Left cardiac atrium (tissue), 4 donors: ENCODE data around the gene TMEM208. TPM values are rescaled to one million over a fixed set of nuclear protein-coding genes. Genes with fewer than 3 reads are reported as not detected.

Experiments
- ATAC-seq, 2 donors: fragments of 200-7000 bp; cut with Tn5 transposase; one replicate each; pipeline ENCODE4 v1.9.1; 2020; ENCODE audit warnings: mild to moderate bottlenecking in 2 of 2, moderate library complexity in 2 of 2
- DNase-seq: peaks from one replicate; pipeline ENCODE4 v3.0.0-alpha.2; 2020
- intact Hi-C, 2 donors: fragments of 100-400 bp; cut with DNase I; formaldehyde crosslinking; loops; one replicate each; pipeline versions ENCODE4 v1.14.1 to v1.15.1; 2022 to 2023
- total RNA-seq, 2 donors: library from RNA; stranded (reverse); fragmentation: NEBNext Ultra II Directional; extraction: Animal tissue kit (Norgen Biotek cat#: 25700); gene quantifications; one replicate each; pipeline ENCODE4 v1.2.1, GENCODE V29; 2021
- donor health status: DM: no; HTN: yes; CAD: no.
- donor health status: DM: no; HTN: yes; CAD: no; lungs with severe emphysema.
- donor health status: DM: yes; HTN: yes; CAD: no.
- donor health status: Dilated cardiomyopathy.

Gene TMEM208
- total RNA-seq, 2 donors from 2014 or later: 17.4 to 25.3 TPM

- intact Hi-C loops: no loop called here
- ATAC-seq: no peak
Observed at GRCh38 chr16:67190448-67191399, 36.2 kb upstream of the TMEM208 start.

GRCh38 chr16:67191411-67191994, 35.4 kb upstream of the TMEM208 start:
- no peak for DNase-seq
- intact Hi-C loops: no loop called here
- ATAC-seq: no peak

More at GRCh38 chr16:67190448-67191399, 36.2 kb upstream of the TMEM208 start:
- no peak for DNase-seq

GRCh38 chr16:67191995-67192681, 34.8 kb upstream of the TMEM208 start, which contains the start of gene E2F4:
Gene E2F4, plus strand, starts transcription at chr16:67192155. Its CDS starts 73 bp downstream, at chr16:67192228.
- intact Hi-C loops: no loop called here
- peak; percentile 94 for DNase-seq

GRCh38 chr16:67192781-67193361, 34.1 kb upstream of the TMEM208 start:
- ATAC-seq: peak in 1 of 2 donors; percentile 1
- intact Hi-C loops: no loop called here
- no peak for DNase-seq

More at GRCh38 chr16:67191995-67192681, 34.8 kb upstream of the TMEM208 start, which contains the start of gene E2F4:
- peak; percentile 92 to 97 for ATAC-seq

GRCh38 chr16:67193536-67193935, 33.4 kb upstream of the TMEM208 start:
- no peak for DNase-seq
- no peak for ATAC-seq
- intact Hi-C loops: no loop called here

- intact Hi-C loops: no loop called here
- ATAC-seq (no peak), DNase-seq (no peak)
Observed at GRCh38 chr16:67194260-67194659, 32.7 kb upstream of the TMEM208 start.

GRCh38 chr16:67195676-67196075, 31.3 kb upstream of the TMEM208 start:
- ATAC-seq (no peak), DNase-seq (no peak)
- intact Hi-C loops: no loop called here

- intact Hi-C loops: no loop called here
- DNase-seq (no peak), ATAC-seq (no peak)
Observed at GRCh38 chr16:67196881-67197280, 30.0 kb upstream of the TMEM208 start.

- ATAC-seq (no peak), DNase-seq (no peak)
- intact Hi-C loops: no loop called here
Observed at GRCh38 chr16:67197704-67198103, 29.2 kb upstream of the TMEM208 start.

- DNase-seq: peak; percentile 54
- intact Hi-C loops: no loop called here
- ATAC-seq: peak; percentile 16 to 45
Observed at GRCh38 chr16:67198238-67198734, 28.6 kb upstream of the TMEM208 start.

- DNase-seq (no peak), ATAC-seq (peak; percentile 28 to 47)
- intact Hi-C loops: no loop called here
Observed at GRCh38 chr16:67199011-67199807, 27.7 kb upstream of the TMEM208 start, which contains the start of gene ELMO3. Gene ELMO3, plus strand, starts transcription at chr16:67199131. Its CDS starts 196 bp downstream, at chr16:67199327.

GRCh38 chr16:67199808-67200198, 27.1 kb upstream of the TMEM208 start:
- DNase-seq (no peak), ATAC-seq (peak; percentile 3 to 5)
- intact Hi-C loops: no loop called here

GRCh38 chr16:67200491-67200890, 26.4 kb upstream of the TMEM208 start:
- ATAC-seq (no peak), DNase-seq (no peak)
- intact Hi-C loops: no loop called here

GRCh38 chr16:67201411-67202345, 25.3 kb upstream of the TMEM208 start:
- intact Hi-C loops: no loop called here
- DNase-seq (no peak), ATAC-seq (no peak)

- DNase-seq (no peak), ATAC-seq (no peak)
- intact Hi-C loops: no loop called here
Observed at GRCh38 chr16:67202426-67202825, 24.5 kb upstream of the TMEM208 start.

- DNase-seq (no peak), ATAC-seq (no peak)
- intact Hi-C loops: no loop called here
Observed at GRCh38 chr16:67202956-67203493, 23.9 kb upstream of the TMEM208 start.

GRCh38 chr16:67204076-67204475, 22.9 kb upstream of the TMEM208 start:
- DNase-seq (no peak), ATAC-seq (no peak)
- intact Hi-C loops: no loop called here
